Central memory CD8-positive, alpha-beta T cell (primary cell): ENCODE data around the gene SLC25A26.

Source experiments
- ATAC-seq: fragments of 150-1000 bp; cut with Tn5 transposase; replicated peaks from 2 replicates; pipeline ENCODE4 v1.10.0; 2022; ENCODE audit warnings: mild to moderate bottlenecking, moderate FRiP score, moderate number of reproducible peaks; ENCODE audit not compliant: poor library complexity, severe bottlenecking; ENCODE audit errors: extremely low read depth
- DNase-seq, 2 donors: peaks; one replicate each; pipeline ENCODE4 v3.0.0; 2021; ENCODE audit warnings: low spot score in 2 of 2
- H3K27ac Mint-ChIP-seq: one replicate; pipeline ENCODE4 v1.8.0; 2022; ENCODE audit warnings: low read depth, mild to moderate bottlenecking, moderate library complexity, mixed read lengths
- H3K27me3 Mint-ChIP-seq: one replicate; pipeline ENCODE4 v1.8.0; 2022; ENCODE audit warnings: mixed read lengths
- H3K36me3 Mint-ChIP-seq: one replicate; pipeline ENCODE4 v1.8.0; 2022; ENCODE audit warnings: mild to moderate bottlenecking, moderate library complexity, mixed read lengths; ENCODE audit not compliant: insufficient read depth
- H3K4me1 Mint-ChIP-seq: one replicate; pipeline ENCODE4 v1.8.0; 2022; ENCODE audit warnings: mixed read lengths
- H3K4me3 Mint-ChIP-seq: one replicate; pipeline ENCODE4 v1.8.0; 2022; ENCODE audit warnings: mild to moderate bottlenecking, moderate library complexity, mixed read lengths
- H3K9me3 Mint-ChIP-seq: one replicate; pipeline ENCODE4 v1.8.0; 2022; ENCODE audit warnings: mixed read lengths

SLC25A26 gene

DNA sequence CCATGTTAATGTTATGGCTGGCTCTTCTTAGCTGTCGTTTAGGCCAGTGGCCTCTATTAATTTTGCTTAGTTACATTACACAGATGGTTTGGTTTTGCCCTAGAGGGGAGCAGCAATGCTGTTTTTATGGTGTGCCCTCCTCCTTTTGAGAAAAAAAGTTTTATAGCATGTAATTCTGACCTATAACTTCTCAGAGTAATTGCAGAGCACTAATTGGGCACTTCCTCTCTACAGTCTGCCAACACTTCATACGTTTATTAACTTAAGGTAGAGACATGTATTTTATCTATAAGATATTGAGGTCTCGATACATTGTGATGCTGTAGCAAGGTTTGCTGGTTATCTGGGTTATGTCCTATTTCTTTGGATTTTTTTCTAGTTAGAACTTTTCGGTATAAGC is 12.2 kb downstream of the SLC25A26 start:
- Mint-ChIP-seq H3K27ac (no peak overlapping the region), H3K9me3 (no peaks in the 10 kb centered on the region), H3K27me3 (no peaks in the 10 kb centered on the region), H3K4me3 (no peak overlapping the region), H3K4me1 (peaks cover 20% of the 10 kb centered on the region), H3K36me3 (peaks cover 8% of the 10 kb centered on the region)
- ATAC-seq (no peak), DNase-seq (no peak)

DNA sequence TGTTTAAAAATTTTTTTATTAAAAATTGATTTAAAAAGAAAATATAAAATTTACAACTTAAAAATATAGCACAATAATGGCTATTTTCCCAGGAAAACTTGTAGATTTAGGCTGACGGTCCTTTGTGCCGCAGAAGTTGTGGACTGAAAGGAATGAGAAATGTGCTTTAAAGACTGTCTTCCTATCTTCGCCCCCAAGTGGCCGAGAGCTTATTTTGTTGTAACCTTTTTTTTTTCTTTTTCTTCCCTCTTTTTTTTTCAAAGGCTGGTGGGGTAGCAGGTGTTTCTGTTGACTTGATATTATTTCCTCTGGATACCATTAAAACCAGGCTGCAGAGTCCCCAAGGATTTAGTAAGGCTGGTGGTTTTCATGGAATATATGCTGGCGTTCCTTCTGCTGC is 15.5 kb downstream of the SLC25A26 start:
- H3K36me3 Mint-ChIP-seq, result peaks cover 10% of the 10 kb centered on the region
- ATAC-seq, result no peak

DNA sequence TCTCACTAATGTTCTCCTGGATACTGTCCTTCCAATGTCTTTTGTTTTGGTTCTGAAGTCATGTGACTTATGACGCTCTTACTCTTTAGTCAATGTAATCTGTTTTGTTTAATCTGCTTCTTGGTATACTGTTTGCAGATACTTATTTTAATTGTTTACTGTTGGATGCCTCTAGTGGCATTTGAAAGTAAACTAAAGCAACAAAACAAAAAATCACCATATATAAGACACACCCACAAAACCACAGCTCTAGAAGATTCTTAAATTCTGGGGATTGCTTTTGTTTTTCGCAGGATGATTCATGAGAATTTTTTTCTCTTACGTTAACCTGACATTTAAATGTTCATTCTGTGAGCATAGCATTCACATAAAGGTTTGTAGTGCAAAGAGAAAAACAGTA is 16.8 kb downstream of the SLC25A26 start:
- Mint-ChIP-seq H3K4me3 (no peak overlapping the region), H3K27ac (no peak overlapping the region), H3K9me3 (peaks cover 12% of the 10 kb centered on the region), H3K4me1 (peaks cover 28% of the 10 kb centered on the region), H3K36me3 (peaks cover 13% of the 10 kb centered on the region), H3K27me3 (no peaks in the 10 kb centered on the region)
- no peak for ATAC-seq
- no peak for DNase-seq

More for the DNA sequence above, 15.5 kb downstream of the SLC25A26 start:
- peaks cover 12% of the 10 kb centered on the region for H3K9me3 Mint-ChIP-seq
- no peaks in the 10 kb centered on the region for H3K27me3 Mint-ChIP-seq
- no peak for DNase-seq
- H3K27ac Mint-ChIP-seq, result no peak overlapping the region
- H3K4me1 Mint-ChIP-seq, result peaks cover 26% of the 10 kb centered on the region
- no peak overlapping the region for H3K4me3 Mint-ChIP-seq

DNA sequence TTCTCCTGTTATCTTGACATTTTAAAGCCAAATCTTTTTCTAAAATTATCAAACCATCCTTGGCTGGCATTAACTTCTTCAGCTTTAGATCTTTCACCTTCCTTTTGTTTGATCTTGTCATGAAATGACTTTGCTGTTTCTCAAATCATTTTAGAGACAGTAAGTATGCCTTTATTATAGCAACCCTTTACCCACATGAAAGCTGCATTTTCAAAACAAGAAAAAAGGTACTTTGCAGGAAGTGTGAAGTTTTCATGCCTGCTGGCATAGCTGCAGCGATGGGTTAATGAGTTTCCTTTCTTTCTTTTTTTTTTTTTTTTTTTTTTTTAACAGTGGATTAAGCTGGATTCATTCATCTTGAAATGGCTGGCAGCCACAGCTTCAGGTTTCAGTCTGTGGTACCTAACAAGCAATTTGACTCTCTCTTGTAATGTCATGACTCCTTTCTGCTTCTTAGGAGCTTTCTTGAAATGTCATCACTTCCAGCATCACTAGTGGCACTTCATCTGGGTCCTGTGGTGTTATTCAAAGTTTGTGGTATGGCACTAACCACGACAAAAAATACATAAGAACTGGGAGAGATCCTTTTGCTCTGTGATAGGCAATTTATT is 18.8 kb downstream of the SLC25A26 start:
- DNase-seq, result no peak
- no peak for ATAC-seq
- H3K36me3 Mint-ChIP-seq, result peaks cover 23% of the 10 kb centered on the region
- no peaks in the 10 kb centered on the region for H3K27me3 Mint-ChIP-seq
- H3K27ac Mint-ChIP-seq, result peak overlapping the region; percentile 58
- peaks cover 12% of the 10 kb centered on the region for H3K9me3 Mint-ChIP-seq
- peaks cover 24% of the 10 kb centered on the region for H3K4me1 Mint-ChIP-seq
- H3K4me3 Mint-ChIP-seq, result no peak overlapping the region

DNA sequence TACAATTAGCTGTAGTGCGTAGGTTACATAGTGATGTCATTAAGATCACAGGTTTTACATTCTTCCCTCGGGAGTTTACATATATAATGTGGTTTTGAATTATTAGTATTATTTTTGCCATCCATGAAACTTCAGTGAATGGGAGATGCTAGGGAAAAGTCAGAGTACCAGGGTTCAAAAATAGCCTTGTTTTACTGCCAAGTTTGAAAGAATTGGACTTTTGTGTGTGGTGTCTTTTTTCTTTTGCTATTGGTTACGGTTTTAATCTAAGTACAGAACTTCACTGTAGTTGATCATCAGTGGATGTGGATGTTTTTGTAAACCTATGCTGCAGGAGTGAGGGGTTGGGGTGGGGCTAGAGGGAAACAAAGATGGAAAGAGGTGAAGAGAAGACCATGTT is 20.7 kb downstream of the SLC25A26 start:
- no peak overlapping the region for H3K4me3 Mint-ChIP-seq
- no peaks in the 10 kb centered on the region for H3K27me3 Mint-ChIP-seq
- peaks cover 24% of the 10 kb centered on the region for H3K4me1 Mint-ChIP-seq
- no peak overlapping the region for H3K27ac Mint-ChIP-seq
- H3K9me3 Mint-ChIP-seq, result peaks cover 12% of the 10 kb centered on the region
- H3K36me3 Mint-ChIP-seq, result peaks cover 28% of the 10 kb centered on the region
- no peak for DNase-seq
- no peak for ATAC-seq

DNA sequence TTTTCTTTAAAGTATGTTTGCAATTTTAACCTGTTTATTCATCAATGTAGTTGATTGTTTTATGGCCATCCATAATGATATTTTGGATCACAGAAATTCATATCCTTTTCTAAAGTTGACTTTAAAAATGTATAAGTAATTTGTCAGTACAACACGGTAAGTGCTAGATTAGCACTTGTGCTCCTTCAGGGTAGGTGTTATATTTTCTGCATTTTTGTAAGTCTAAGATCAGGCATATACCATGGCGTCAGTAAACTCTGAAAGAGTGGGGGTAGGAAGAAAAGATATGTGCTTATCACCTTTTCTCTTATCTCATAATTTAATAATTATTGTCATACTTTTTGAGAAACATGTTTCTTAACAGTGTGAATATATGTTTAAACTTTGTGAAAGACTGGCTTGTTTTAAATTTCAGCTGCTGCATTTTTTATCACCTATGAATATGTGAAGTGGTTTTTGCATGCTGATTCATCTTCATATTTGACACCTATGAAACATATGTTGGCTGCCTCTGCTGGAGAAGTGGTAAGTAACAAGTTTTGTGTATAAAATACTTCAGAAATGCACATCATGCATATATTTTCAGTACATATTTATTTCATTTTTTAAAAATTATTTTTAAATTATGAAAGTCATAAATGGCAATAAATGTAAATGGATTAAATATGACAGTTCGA is 22.1 kb downstream of the SLC25A26 start:
- Mint-ChIP-seq H3K4me3 (no peak overlapping the region), H3K4me1 (peaks cover 19% of the 10 kb centered on the region), H3K27ac (no peak overlapping the region), H3K9me3 (peaks cover 12% of the 10 kb centered on the region), H3K27me3 (no peaks in the 10 kb centered on the region), H3K36me3 (peaks cover 23% of the 10 kb centered on the region)
- DNase-seq (no peak), ATAC-seq (no peak)

DNA sequence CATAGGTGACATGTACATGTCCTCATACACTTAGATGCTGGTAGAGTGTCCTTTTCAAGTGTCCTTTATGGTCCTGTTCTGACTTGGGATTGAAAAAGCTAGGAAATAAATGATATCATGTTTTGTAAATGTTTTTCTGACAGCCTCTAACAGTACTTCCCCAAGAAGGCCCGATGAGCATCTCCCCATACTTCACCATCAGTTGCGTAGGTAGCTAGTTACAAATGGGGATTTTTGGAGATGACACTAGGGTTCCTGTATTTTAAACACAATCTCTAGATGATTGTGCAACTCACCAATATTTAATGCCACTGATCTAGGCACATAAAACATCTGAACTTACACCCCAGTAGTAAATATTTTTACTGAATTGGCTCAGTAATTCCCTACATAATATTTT is 27.8 kb downstream of the SLC25A26 start:
- Mint-ChIP-seq H3K9me3 (no peaks in the 10 kb centered on the region), H3K27ac (no peak overlapping the region), H3K27me3 (no peaks in the 10 kb centered on the region), H3K4me1 (no peaks in the 10 kb centered on the region), H3K4me3 (no peak overlapping the region), H3K36me3 (peaks cover 22% of the 10 kb centered on the region)
- DNase-seq, result no peak
- ATAC-seq, result no peak

DNA sequence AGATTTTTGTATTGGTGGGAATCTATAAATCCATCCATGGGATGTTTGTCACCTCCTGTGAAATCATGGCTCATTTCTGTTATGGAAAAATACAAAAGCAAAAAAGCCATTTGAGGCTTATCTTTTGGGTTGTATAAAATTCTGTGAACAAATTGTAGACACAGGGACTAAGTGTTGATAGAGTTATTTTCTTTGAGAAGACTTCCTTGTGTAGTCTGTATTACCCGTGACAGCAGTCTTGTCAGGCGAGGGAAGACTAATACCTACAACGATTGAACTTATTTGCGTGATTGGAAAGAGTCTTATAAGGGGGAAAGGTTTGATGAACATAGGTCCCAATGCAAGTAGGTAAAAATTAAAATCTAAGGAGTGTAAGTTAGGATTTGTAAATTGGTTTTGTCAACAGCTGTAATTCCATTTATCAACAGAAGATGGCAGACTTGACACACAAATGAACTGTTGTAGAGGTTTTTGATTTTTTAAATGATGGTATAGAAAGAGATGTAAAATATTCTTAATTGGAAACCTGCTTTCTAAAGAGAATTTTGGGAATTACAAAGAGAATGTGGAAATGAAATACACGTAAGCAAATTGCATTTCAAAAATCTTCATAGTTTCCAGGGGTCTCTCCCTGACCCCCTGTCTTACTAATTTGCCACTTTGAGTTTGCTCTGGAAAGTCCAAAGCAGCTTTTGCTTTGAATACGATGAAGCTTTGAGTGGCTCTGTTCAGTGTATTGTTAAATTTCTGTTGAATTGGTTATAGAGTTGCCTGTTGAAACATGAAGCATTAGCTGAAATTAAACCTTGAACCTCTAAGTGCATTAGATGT is 33.2 kb downstream of the SLC25A26 start:
- Mint-ChIP-seq H3K27me3 (no peaks in the 10 kb centered on the region), H3K4me3 (no peak overlapping the region), H3K9me3 (no peaks in the 10 kb centered on the region), H3K4me1 (peaks cover 7% of the 10 kb centered on the region), H3K36me3 (peaks cover 8% of the 10 kb centered on the region), H3K27ac (no peak overlapping the region)
- ATAC-seq, result no peak
- DNase-seq, result no peak

DNA sequence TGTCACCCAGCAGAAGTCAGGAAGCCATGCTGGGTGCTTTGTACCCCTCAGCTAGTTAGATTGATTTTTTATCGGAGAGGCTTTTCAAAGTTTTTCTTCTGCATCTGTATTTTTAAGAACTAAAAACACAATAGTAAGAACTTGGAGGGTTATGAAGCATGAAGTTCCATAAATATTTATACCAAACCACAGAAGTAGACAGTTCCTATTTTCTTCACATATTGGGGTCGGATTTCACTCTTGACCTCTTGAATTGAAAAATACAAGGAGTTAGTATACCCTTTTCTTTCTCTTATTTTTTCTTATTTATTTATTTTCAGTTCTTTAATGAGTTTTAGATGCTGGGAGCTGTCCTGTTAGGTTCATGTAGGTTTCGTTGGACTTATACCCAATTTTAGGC is 35.1 kb downstream of the SLC25A26 start:
- Mint-ChIP-seq H3K9me3 (no peaks in the 10 kb centered on the region), H3K27ac (no peak overlapping the region), H3K36me3 (peaks cover 6% of the 10 kb centered on the region)

DNA sequence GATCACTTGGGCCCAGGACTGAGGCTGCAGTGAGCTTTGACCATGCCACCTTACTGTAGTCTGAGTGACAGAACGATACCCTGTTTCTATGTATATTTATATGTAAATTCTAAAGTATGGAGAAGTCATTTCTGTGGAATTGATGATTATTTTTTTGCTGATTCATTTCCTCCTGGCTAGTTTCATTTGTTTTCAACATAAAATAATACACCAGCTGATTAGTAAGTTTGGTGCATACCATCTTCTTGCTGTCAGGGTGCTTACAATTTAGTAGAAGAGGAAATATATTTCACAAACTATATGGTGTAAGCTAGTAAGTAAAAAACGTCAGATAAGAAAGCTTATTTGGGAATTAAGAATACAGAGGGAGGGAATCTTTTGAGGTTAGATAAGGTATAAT is 36.0 kb downstream of the SLC25A26 start:
- Mint-ChIP-seq H3K4me3 (no peak overlapping the region), H3K27me3 (no peaks in the 10 kb centered on the region), H3K4me1 (peaks cover 17% of the 10 kb centered on the region), H3K27ac (no peak overlapping the region), H3K9me3 (no peaks in the 10 kb centered on the region), H3K36me3 (peaks cover 8% of the 10 kb centered on the region)
- ATAC-seq (no peak), DNase-seq (no peak)

More for the DNA sequence above, 35.1 kb downstream of the SLC25A26 start:
- no peak for ATAC-seq
- H3K4me3 Mint-ChIP-seq, result no peak overlapping the region
- no peaks in the 10 kb centered on the region for H3K27me3 Mint-ChIP-seq
- H3K4me1 Mint-ChIP-seq, result peaks cover 17% of the 10 kb centered on the region
- DNase-seq, result no peak

DNA sequence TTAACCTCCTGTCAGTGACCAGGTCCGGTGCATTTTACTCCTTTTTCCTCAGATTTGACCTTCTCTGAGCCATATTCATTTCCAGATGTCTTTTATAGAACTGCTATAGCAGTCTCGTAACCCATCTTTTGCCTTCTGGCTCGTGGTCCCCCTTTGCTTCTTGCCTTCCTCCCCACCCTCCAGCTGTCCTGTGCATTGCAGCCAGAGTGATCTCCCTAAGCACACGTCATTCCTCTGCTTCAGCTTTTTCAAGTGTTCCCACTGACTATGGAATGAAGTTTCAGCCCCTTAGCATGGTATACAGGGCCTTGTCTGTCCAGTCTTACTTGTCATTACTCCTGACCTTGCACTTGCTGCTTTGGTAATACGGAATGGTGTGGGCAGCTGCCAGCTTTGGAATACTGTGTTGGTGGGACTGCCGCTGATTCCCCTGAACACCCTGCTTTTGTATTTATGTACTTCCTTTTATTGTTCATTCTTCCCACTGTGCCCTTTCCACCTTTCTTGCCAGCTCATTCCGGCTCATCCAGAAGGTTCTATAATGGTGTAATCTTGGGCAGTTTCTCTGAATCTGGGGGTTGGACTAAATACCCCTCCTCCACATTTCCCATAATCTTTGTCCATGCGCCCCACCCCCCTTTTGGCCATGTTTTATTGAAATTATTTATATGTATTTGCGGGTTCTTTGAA is 38.9 kb downstream of the SLC25A26 start:
- no peak overlapping the region for H3K27ac Mint-ChIP-seq
- no peak for DNase-seq

DNA sequence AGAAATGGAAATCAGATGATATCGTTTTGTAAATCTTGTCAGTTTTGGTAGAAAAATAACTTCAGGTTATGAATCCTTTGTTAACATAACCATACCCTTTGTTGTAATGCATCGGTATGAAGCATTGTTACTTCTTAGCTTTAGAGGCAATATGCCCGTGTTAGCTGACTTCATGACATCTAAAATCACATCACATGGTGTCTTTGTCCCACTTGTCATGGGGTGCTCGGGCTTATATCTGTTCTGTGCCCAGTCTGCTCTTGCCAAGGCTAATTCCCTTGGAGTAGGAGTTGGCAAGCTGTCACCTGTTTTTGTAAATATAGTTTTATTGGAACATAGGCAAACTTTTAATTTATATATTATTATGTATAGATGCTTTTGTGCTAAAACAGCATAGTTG is 39.6 kb downstream of the SLC25A26 start:
- Mint-ChIP-seq H3K4me1 (peaks cover 17% of the 10 kb centered on the region), H3K27ac (no peak overlapping the region), H3K4me3 (no peak overlapping the region), H3K27me3 (no peaks in the 10 kb centered on the region), H3K36me3 (peaks cover 17% of the 10 kb centered on the region), H3K9me3 (no peaks in the 10 kb centered on the region)
- ATAC-seq (no peak), DNase-seq (no peak)

More for the DNA sequence above, 38.9 kb downstream of the SLC25A26 start:
- Mint-ChIP-seq H3K27me3 (no peaks in the 10 kb centered on the region), H3K4me1 (peaks cover 17% of the 10 kb centered on the region), H3K36me3 (peaks cover 17% of the 10 kb centered on the region), H3K4me3 (no peak overlapping the region), H3K9me3 (no peaks in the 10 kb centered on the region)
- no peak for ATAC-seq
